Measurements from ENCODE around the gene ATP1A2.
"Not testable (repeated sequence)": the region's sequence is repeated elsewhere in the genome, so short reads cannot be mapped to it uniquely, and the experiment has no call there.

The ATP1A2 gene

GRCh38 chr1:160104486-160104885 lies 11.1 kb upstream of the ATP1A2 start:
- no peak for TF ChIP-seq CTCF (IDR thresholded peaks at IDR 0.05)
- Histone ChIP-seq H2AFZ (no peak overlapping the region), H3K4me1 (no peaks in the 10 kb centered on the region), H3K27me3 (ENCODE audit: control insufficient read depth, insufficient read depth, low read length) (no peaks in the 10 kb centered on the region), H3K9me3 (ENCODE audit: control insufficient read depth, low read length) (no peaks in the 10 kb centered on the region), H3K79me2 (no peaks in the 10 kb centered on the region), H3K4me2 (ENCODE audit: low read length) (no peak overlapping the region), H3K4me3 (ENCODE audit: low read depth, low read length) (no peak overlapping the region), H3K27ac (no peak overlapping the region), H3K36me3 (ENCODE audit: control insufficient read depth, insufficient read depth, low read length) (no peaks in the 10 kb centered on the region), H3K9ac (no peak overlapping the region)

GRCh38 chr1:160105155-160105554 lies 10.4 kb upstream of the ATP1A2 start:
- Histone ChIP-seq H3K27ac (no peak overlapping the region), H3K4me1 (no peaks in the 10 kb centered on the region), H3K79me2 (no peaks in the 10 kb centered on the region)

GRCh38 chr1:160107512-160107911 lies 8.0 kb upstream of the ATP1A2 start:
- H3K4me3 ChIP-seq (ENCODE audit: low read depth, low read length) = no peak overlapping the region
- H3K79me2 ChIP-seq = no peaks in the 10 kb centered on the region
- no peak for TF ChIP-seq CTCF (IDR thresholded peaks at IDR 0.05)
- no peaks in the 10 kb centered on the region for H3K9me3 ChIP-seq (ENCODE audit: control insufficient read depth, low read length)
- no peak overlapping the region for H3K27ac ChIP-seq
- H3K36me3 ChIP-seq (ENCODE audit: control insufficient read depth, insufficient read depth, low read length) = no peaks in the 10 kb centered on the region
- H3K4me1 ChIP-seq = no peaks in the 10 kb centered on the region
- H3K9ac ChIP-seq = no peak overlapping the region
- no peaks in the 10 kb centered on the region for H3K27me3 ChIP-seq (ENCODE audit: control insufficient read depth, insufficient read depth, low read length)
- no peak overlapping the region for H3K4me2 ChIP-seq (ENCODE audit: low read length)
- no peak overlapping the region for H2AFZ ChIP-seq

More at GRCh38 chr1:160105155-160105554, 10.4 kb upstream of the ATP1A2 start:
- no peak overlapping the region for H3K9ac ChIP-seq
- H3K27me3 ChIP-seq (ENCODE audit: control insufficient read depth, insufficient read depth, low read length) = no peaks in the 10 kb centered on the region
- no peak overlapping the region for H3K4me3 ChIP-seq (ENCODE audit: low read depth, low read length)
- no peak for TF ChIP-seq CTCF (IDR thresholded peaks at IDR 0.05)
- no peaks in the 10 kb centered on the region for H3K9me3 ChIP-seq (ENCODE audit: control insufficient read depth, low read length)
- H2AFZ ChIP-seq = no peak overlapping the region
- no peaks in the 10 kb centered on the region for H3K36me3 ChIP-seq (ENCODE audit: control insufficient read depth, insufficient read depth, low read length)
- H3K4me2 ChIP-seq (ENCODE audit: low read length) = no peak overlapping the region

- Histone ChIP-seq H3K9me3 (ENCODE audit: control insufficient read depth, low read length) (no peaks in the 10 kb centered on the region), H3K36me3 (ENCODE audit: control insufficient read depth, insufficient read depth, low read length) (no peaks in the 10 kb centered on the region), H3K4me1 (no peaks in the 10 kb centered on the region), H3K79me2 (no peaks in the 10 kb centered on the region), H3K27ac (no peak overlapping the region), H3K4me3 (ENCODE audit: low read depth, low read length) (no peak overlapping the region), H3K4me2 (ENCODE audit: low read length) (no peak overlapping the region), H3K9ac (no peak overlapping the region), H2AFZ (no peak overlapping the region), H3K27me3 (ENCODE audit: control insufficient read depth, insufficient read depth, low read length) (no peaks in the 10 kb centered on the region)
- TF ChIP-seq CTCF (IDR thresholded peaks at IDR 0.05) = no peak
Observed at GRCh38 chr1:160108888-160109662, 6.5 kb upstream of the ATP1A2 start.

GRCh38 chr1:160109686-160110085 lies 5.9 kb upstream of the ATP1A2 start:
- H3K79me2 ChIP-seq = no peaks in the 10 kb centered on the region
- H3K4me2 ChIP-seq (ENCODE audit: low read length) = no peak overlapping the region
- TF ChIP-seq CTCF (IDR thresholded peaks at IDR 0.05) = no peak
- no peak overlapping the region for H2AFZ ChIP-seq
- H3K4me3 ChIP-seq (ENCODE audit: low read depth, low read length) = no peak overlapping the region
- no peak overlapping the region for H3K9ac ChIP-seq
- H3K4me1 ChIP-seq = no peaks in the 10 kb centered on the region
- no peaks in the 10 kb centered on the region for H3K9me3 ChIP-seq (ENCODE audit: control insufficient read depth, low read length)
- no peaks in the 10 kb centered on the region for H3K27me3 ChIP-seq (ENCODE audit: control insufficient read depth, insufficient read depth, low read length)
- H3K36me3 ChIP-seq (ENCODE audit: control insufficient read depth, insufficient read depth, low read length) = no peaks in the 10 kb centered on the region
- H3K27ac ChIP-seq = no peak overlapping the region

- H3K27ac ChIP-seq; H3K79me2 ChIP-seq; H3K36me3 ChIP-seq (ENCODE audit: control insufficient read depth, insufficient read depth, low read length); H3K27me3 ChIP-seq (ENCODE audit: control insufficient read depth, insufficient read depth, low read length); H3K4me3 ChIP-seq (ENCODE audit: low read depth, low read length); H3K9ac ChIP-seq; H2AFZ ChIP-seq; H3K4me1 ChIP-seq; H3K9me3 ChIP-seq (ENCODE audit: control insufficient read depth, low read length); H3K4me2 ChIP-seq (ENCODE audit: low read length): not testable (repeated sequence)
Observed at GRCh38 chr1:160111462-160111861, 4.1 kb upstream of the ATP1A2 start.
